NCI-H510A treated with DMSO at 0.1 percent for 48 hours (cell line): ENCODE data around the gene OR5B21.

Source experiments
- DNase-seq: peaks from one replicate; lab custom pipeline; 2025; lab: John Stamatoyannopoulos, UW

The OR5B21 gene

DNA sequence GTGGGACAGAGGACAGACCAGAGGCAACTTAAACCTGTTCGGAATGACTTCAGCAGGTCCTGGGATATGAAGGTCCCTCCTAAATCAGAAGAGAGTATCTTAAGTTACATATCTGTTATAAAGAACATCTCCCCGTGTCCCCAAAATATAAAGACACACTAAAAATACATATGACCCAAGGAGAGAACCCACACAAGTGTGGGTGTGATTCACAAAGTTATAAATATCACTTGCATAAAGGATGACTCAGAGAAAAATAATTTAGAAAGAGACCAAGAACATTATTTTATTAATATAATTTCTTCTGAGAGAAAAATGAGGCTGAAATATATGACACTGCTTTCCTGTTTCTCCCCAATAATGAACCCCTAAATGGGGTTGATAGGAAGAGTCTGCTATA is 14.2 kb downstream of the OR5B21 start:
- DNase-seq = no peak

- DNase-seq = no peak
Observed at GRCh38 chr11:58490827-58491226, 17.1 kb downstream of the OR5B21 start.

DNA sequence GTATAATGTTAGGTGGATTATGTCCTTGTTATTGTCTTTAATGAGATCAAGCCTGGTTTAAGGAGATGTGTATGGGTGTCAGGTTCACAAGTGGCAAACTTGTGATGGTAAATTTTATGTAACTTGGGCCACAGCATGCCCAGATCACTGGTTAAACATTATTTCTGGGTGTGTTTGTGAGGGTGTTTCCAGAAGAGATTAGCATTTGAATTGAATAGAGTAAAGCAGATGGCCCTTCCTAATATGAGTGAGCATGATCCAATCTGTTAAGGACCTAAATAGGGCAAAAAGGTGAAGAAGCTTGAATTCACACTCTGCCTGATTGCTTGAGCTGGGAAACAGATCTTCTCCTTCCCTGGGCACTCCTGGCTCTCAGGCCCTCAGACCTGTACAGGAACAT is 20.7 kb downstream of the OR5B21 start:
- no peak for DNase-seq

- no peak for DNase-seq
Observed at GRCh38 chr11:58485961-58486360, 21.9 kb downstream of the OR5B21 start.

GRCh38 chr11:58471892-58472291 is 36.0 kb downstream of the OR5B21 start:
- no peak for DNase-seq

GRCh38 chr11:58466293-58466692 is 41.6 kb downstream of the OR5B21 start:
- no peak for DNase-seq

DNA sequence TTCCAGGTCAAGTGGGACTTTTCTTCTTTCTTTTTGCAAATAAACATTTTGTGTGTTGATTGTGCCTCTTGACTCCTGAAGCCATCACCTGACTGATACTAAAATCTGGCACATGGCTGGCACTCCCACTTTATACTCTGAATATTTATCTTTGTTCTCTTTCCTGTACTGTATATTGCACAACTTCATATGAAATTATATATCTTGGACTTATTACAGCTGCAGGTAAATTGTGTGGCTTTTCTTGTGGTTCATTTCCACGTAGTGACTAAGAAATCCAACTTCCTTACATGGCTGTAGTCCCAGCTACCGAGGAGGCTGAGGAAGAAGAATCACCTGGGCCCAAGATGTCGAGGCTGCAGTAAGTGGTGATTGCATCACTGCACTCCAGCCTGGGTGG is 42.2 kb downstream of the OR5B21 start:
- DNase-seq = no peak
